ENCODE data around the gene FAM107B. TPM values are rescaled to one million over a fixed set of nuclear protein-coding genes. Genes with fewer than 3 reads are reported as not detected.
"Not testable (repeated sequence)": the region's sequence is repeated elsewhere in the genome, so short reads cannot be mapped to it uniquely, and the experiment has no call there.

Gene FAM107B
- total RNA-seq, 1 donor from 2014 or later = 39.0 TPM

GRCh38 chr10:14724931-14725330 is 49.8 kb downstream of the FAM107B start:
- Mint-ChIP-seq H3K36me3 (ENCODE audit: low read depth) (no peaks in the 10 kb centered on the region), H3K4me1 (no peaks in the 10 kb centered on the region), H3K4me3 (no peak overlapping the region), H3K9me3 (peaks cover 11% of the 10 kb centered on the region), H3K27ac (ENCODE audit: unreplicated experiment) (no peak overlapping the region), H3K27me3 (ENCODE audit: low read depth) (no peaks in the 10 kb centered on the region)
- TF ChIP-seq, protein P1, sequence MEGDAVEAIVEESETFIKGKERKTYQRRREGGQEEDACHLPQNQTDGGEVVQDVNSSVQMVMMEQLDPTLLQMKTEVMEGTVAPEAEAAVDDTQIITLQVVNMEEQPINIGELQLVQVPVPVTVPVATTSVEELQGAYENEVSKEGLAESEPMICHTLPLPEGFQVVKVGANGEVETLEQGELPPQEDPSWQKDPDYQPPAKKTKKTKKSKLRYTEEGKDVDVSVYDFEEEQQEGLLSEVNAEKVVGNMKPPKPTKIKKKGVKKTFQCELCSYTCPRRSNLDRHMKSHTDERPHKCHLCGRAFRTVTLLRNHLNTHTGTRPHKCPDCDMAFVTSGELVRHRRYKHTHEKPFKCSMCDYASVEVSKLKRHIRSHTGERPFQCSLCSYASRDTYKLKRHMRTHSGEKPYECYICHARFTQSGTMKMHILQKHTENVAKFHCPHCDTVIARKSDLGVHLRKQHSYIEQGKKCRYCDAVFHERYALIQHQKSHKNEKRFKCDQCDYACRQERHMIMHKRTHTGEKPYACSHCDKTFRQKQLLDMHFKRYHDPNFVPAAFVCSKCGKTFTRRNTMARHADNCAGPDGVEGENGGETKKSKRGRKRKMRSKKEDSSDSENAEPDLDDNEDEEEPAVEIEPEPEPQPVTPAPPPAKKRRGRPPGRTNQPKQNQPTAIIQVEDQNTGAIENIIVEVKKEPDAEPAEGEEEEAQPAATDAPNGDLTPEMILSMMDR (conservative IDR thresholded peaks at IDR 0.05) = no peak
- no peak for DNase-seq (ENCODE audit: low read depth, low spot score)

DNA sequence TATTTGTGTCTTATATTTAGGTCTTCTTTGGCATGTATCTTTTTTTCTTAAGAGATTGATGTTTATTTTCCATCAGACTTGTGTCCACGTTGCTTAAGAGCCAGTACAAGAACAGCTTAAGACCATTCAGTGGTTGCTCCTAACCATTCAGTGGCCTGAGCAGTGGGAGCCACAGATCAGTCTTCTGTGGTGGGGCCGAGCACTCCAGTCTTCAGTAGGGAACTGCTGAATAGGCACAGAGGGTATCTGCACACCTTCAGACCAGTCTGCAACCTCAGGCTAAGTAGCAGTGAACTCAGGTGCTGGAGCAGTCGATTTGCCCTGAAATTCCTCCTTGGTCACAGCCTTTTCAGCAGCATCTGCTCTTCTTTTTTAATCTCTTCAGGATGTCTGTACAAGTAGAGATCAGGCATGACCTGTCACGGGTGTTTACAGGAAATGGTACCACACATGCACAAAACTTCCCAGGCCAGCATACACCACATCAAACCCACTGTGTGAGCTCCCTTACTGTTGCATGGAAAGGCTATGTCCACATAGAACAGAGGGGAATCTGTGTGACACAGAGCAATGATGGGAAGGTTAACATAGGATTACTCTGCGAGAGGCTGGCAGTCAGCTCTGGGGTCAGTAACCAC is 51.5 kb downstream of the FAM107B start:
- H3K9me3 Mint-ChIP-seq = peaks cover 8% of the 10 kb centered on the region
- H3K4me3 Mint-ChIP-seq = no peak overlapping the region
- no peak for DNase-seq (ENCODE audit: low read depth, low spot score)
- TF ChIP-seq, protein P1 (conservative IDR thresholded peaks at IDR 0.05) = no peak
- no peaks in the 10 kb centered on the region for H3K36me3 Mint-ChIP-seq (ENCODE audit: low read depth)
- H3K27me3 Mint-ChIP-seq (ENCODE audit: low read depth) = no peaks in the 10 kb centered on the region
- no peak overlapping the region for H3K27ac Mint-ChIP-seq (ENCODE audit: unreplicated experiment)
- no peaks in the 10 kb centered on the region for H3K4me1 Mint-ChIP-seq

DNA sequence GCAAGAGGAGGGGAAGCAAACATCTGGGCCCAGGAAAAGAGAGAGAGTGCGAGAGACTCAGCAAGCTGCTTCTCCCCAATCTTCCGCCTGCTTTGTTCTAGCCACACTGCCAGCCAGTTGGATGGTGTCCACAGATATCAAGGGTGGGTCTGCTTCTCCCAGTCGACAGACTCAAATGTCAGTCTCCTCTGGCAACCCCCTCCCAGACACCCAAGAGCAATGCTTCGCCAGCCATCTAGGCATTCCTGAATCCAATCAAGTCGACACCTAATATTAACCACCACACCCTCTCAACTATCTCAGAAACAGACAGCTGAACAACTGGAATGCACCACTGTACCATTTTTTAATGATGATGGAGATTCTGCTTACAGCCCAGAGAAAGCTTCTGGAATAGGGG is 57.1 kb downstream of the FAM107B start:
- H3K4me3 Mint-ChIP-seq = no peak overlapping the region
- no peak overlapping the region for H3K27ac Mint-ChIP-seq (ENCODE audit: unreplicated experiment)
- H3K9me3 Mint-ChIP-seq = peaks cover 5% of the 10 kb centered on the region
- no peaks in the 10 kb centered on the region for H3K27me3 Mint-ChIP-seq (ENCODE audit: low read depth)
- TF ChIP-seq, protein P1 (conservative IDR thresholded peaks at IDR 0.05) = no peak
- peaks cover 4% of the 10 kb centered on the region for H3K4me1 Mint-ChIP-seq
- no peak for DNase-seq (ENCODE audit: low read depth, low spot score)
- no peaks in the 10 kb centered on the region for H3K36me3 Mint-ChIP-seq (ENCODE audit: low read depth)

GRCh38 chr10:14712991-14713424 is 61.7 kb downstream of the FAM107B start:
- H3K9me3 Mint-ChIP-seq = no peaks in the 10 kb centered on the region
- H3K4me1 Mint-ChIP-seq = peaks cover 4% of the 10 kb centered on the region
- H3K4me3 Mint-ChIP-seq = no peak overlapping the region
- no peaks in the 10 kb centered on the region for H3K27me3 Mint-ChIP-seq (ENCODE audit: low read depth)
- DNase-seq (ENCODE audit: low read depth, low spot score) = no peak
- TF ChIP-seq, protein P1 (conservative IDR thresholded peaks at IDR 0.05) = no peak
- H3K36me3 Mint-ChIP-seq (ENCODE audit: low read depth) = no peaks in the 10 kb centered on the region
- H3K27ac Mint-ChIP-seq (ENCODE audit: unreplicated experiment) = no peak overlapping the region

GRCh38 chr10:14709344-14709743 is 65.4 kb downstream of the FAM107B start:
- H3K9me3 Mint-ChIP-seq; H3K27me3 Mint-ChIP-seq (ENCODE audit: low read depth); DNase-seq (ENCODE audit: low read depth, low spot score); H3K36me3 Mint-ChIP-seq (ENCODE audit: low read depth); H3K4me1 Mint-ChIP-seq; H3K4me3 Mint-ChIP-seq; H3K27ac Mint-ChIP-seq (ENCODE audit: unreplicated experiment): not testable (repeated sequence)

GRCh38 chr10:14707481-14707880 is 67.2 kb downstream of the FAM107B start:
- Mint-ChIP-seq H3K4me3 (no peak overlapping the region), H3K4me1 (peaks cover 4% of the 10 kb centered on the region), H3K9me3 (no peaks in the 10 kb centered on the region), H3K27ac (ENCODE audit: unreplicated experiment) (no peak overlapping the region), H3K27me3 (ENCODE audit: low read depth) (no peaks in the 10 kb centered on the region), H3K36me3 (ENCODE audit: low read depth) (no peaks in the 10 kb centered on the region)
- TF ChIP-seq, protein P1 (conservative IDR thresholded peaks at IDR 0.05) = no peak
- DNase-seq (ENCODE audit: low read depth, low spot score) = no peak

Measured in neural crest cell (in vitro differentiated cells).